ENCODE measurements around the gene COX17. TPM values are rescaled to one million over a fixed set of nuclear protein-coding genes. Genes with fewer than 3 reads are reported as not detected.

Gene COX17
- total RNA-seq, 2 experiments from 2014 or later: 83.6 to 86.7 TPM

GRCh38 chr3:119636891-119637611 is 40.2 kb downstream of the COX17 start:
- intact Hi-C loops (cut with micrococcal nuclease): no loop called here
- Mint-ChIP-seq H3K36me3 (ENCODE audit: low read depth) (peaks cover 20% of the 10 kb centered on the region), H3K4me3 (no peak overlapping the region), H3K9me3 (peaks cover 3% of the 10 kb centered on the region), H3K4me1 (ENCODE audit: low read depth) (peaks cover 23% of the 10 kb centered on the region), H3K27me3 (no peaks in the 10 kb centered on the region), H3K27ac (no peak overlapping the region)
- ChIA-PET CTCF (no interaction called here), POLR2A (no interaction called here)
- no peak for TF ChIP-seq CTCF (IDR thresholded peaks at IDR 0.05)
- no peak for ATAC-seq
- no peak for DNase-seq

GRCh38 chr3:119636249-119636648 is 41.0 kb downstream of the COX17 start:
- ATAC-seq: no peak
- peaks cover 2% of the 10 kb centered on the region for H3K9me3 Mint-ChIP-seq

GRCh38 chr3:119635719-119636118 is 41.5 kb downstream of the COX17 start:
- DNase-seq (no peak), ATAC-seq (no peak)
- intact Hi-C loops (cut with micrococcal nuclease): no loop called here
- POLR2A ChIA-PET: no interaction called here
- Mint-ChIP-seq H3K4me1 (ENCODE audit: low read depth) (peaks cover 23% of the 10 kb centered on the region), H3K4me3 (no peak overlapping the region), H3K36me3 (ENCODE audit: low read depth) (peaks cover 11% of the 10 kb centered on the region), H3K27me3 (no peaks in the 10 kb centered on the region), H3K27ac (no peak overlapping the region), H3K9me3 (no peaks in the 10 kb centered on the region)
- TF ChIP-seq CTCF (IDR thresholded peaks at IDR 0.05): no peak
- CTCF ChIA-PET: interaction anchor here (1.7 kb wide), 1 partner anchor 35 kb away, joined by 6 read pairs; no protein-coding TSS in a partner anchor

More at GRCh38 chr3:119636249-119636648, 41.0 kb downstream of the COX17 start:
- Mint-ChIP-seq H3K4me3 (no peak overlapping the region), H3K4me1 (ENCODE audit: low read depth) (peaks cover 23% of the 10 kb centered on the region), H3K27ac (no peak overlapping the region), H3K27me3 (no peaks in the 10 kb centered on the region), H3K36me3 (ENCODE audit: low read depth) (peaks cover 15% of the 10 kb centered on the region)
- intact Hi-C loops (cut with micrococcal nuclease): no loop called here
- no peak for TF ChIP-seq CTCF (IDR thresholded peaks at IDR 0.05)
- ChIA-PET CTCF (interaction anchor here (1.7 kb wide), 1 partner anchor 35 kb away, joined by 6 read pairs; no protein-coding TSS in a partner anchor), POLR2A (no interaction called here)
- no peak for DNase-seq

- peaks cover 15% of the 10 kb centered on the region for H3K4me1 Mint-ChIP-seq (ENCODE audit: low read depth)
- ChIA-PET CTCF (no interaction called here), POLR2A (interaction anchor here (0.8 kb wide), 1 partner anchor 64 kb away, joined by 3 read pairs; no protein-coding TSS in a partner anchor)
- H3K9me3 Mint-ChIP-seq: no peaks in the 10 kb centered on the region
- intact Hi-C loops (cut with micrococcal nuclease): no loop called here
- no peak overlapping the region for H3K27ac Mint-ChIP-seq
- no peak for ATAC-seq
- TF ChIP-seq CTCF (IDR thresholded peaks at IDR 0.05): no peak
- H3K36me3 Mint-ChIP-seq (ENCODE audit: low read depth): peaks cover 1% of the 10 kb centered on the region
- DNase-seq: no peak
- no peak overlapping the region for H3K4me3 Mint-ChIP-seq
- H3K27me3 Mint-ChIP-seq: peaks cover 10% of the 10 kb centered on the region
These were observed 44.4 kb downstream of the COX17 start for GRCh38 chr3:119632829-119633228.

- H3K27ac Mint-ChIP-seq: no peak overlapping the region
- H3K36me3 Mint-ChIP-seq (ENCODE audit: low read depth): no peaks in the 10 kb centered on the region
- POLR2A ChIA-PET: interaction anchor here (0.8 kb wide), 1 partner anchor 65 kb away, joined by 3 read pairs; no protein-coding TSS in a partner anchor
- ATAC-seq: no peak
- DNase-seq: no peak
- CTCF ChIA-PET: no interaction called here
- TF ChIP-seq CTCF (IDR thresholded peaks at IDR 0.05): no peak
- H3K4me3 Mint-ChIP-seq: no peak overlapping the region
- intact Hi-C loops (cut with micrococcal nuclease): no loop called here
- H3K27me3 Mint-ChIP-seq: peaks cover 10% of the 10 kb centered on the region
- peaks cover 18% of the 10 kb centered on the region for H3K4me1 Mint-ChIP-seq (ENCODE audit: low read depth)
- H3K9me3 Mint-ChIP-seq: no peaks in the 10 kb centered on the region
These were observed 45.0 kb downstream of the COX17 start for GRCh38 chr3:119632216-119632615.

All from activated CD8-positive, alpha-beta T cell treated with anti-CD3 and anti-CD28 coated beads for 36 hours (primary cell).